Stimulated activated CD4-positive, alpha-beta T cell treated with anti-CD3 and anti-CD28 coated beads, Interleukin-4, amount 100 ng/mL, for 48 hours (primary cell): ENCODE measurements around the gene ARMC5.
"Not testable (repeated sequence)": the region's sequence is repeated elsewhere in the genome, so short reads cannot be mapped to it uniquely, and the experiment has no call there.

ENCODE experiments used
- DNase-seq, 2 donors: peaks; one replicate each; pipeline ENCODE4 v3.0.0-alpha.2; 2020; ENCODE audit warnings: low read depth in 2 of 2

The ARMC5 gene

GRCh38 chr16:31458844-31459686 is at the start of gene ARMC5:
Gene ARMC5 (plus strand): TSS chr16:31459501. CDS start chr16:31459525, 24 bp downstream.
- DNase-seq: peak; percentile 88 to 96

- no peak for DNase-seq
These were observed 49.2 kb upstream of the ARMC5 start for GRCh38 chr16:31410082-31410481.

GRCh38 chr16:31411024-31411844 is 48.1 kb upstream of the ARMC5 start:
- DNase-seq: no peak

- no peak for DNase-seq
These were observed 46.6 kb upstream of the ARMC5 start for GRCh38 chr16:31412750-31413149.

- DNase-seq: no peak
These were observed 45.9 kb upstream of the ARMC5 start for GRCh38 chr16:31413381-31413780.

- no peak for DNase-seq
These were observed 45.4 kb upstream of the ARMC5 start for GRCh38 chr16:31413943-31414342.

GRCh38 chr16:31414706-31415105 is 44.6 kb upstream of the ARMC5 start:
- no peak for DNase-seq

- DNase-seq: no peak
These were observed 42.9 kb upstream of the ARMC5 start for GRCh38 chr16:31416371-31416770.

GRCh38 chr16:31417036-31417435 is 42.3 kb upstream of the ARMC5 start:
- DNase-seq: not testable (repeated sequence)

GRCh38 chr16:31417916-31418315 is 41.4 kb upstream of the ARMC5 start:
- no peak for DNase-seq

GRCh38 chr16:31420037-31420436 is 39.3 kb upstream of the ARMC5 start:
- DNase-seq: no peak

- DNase-seq: peak; percentile 40 to 44
These were observed 37.7 kb upstream of the ARMC5 start for GRCh38 chr16:31421587-31421986.

GRCh38 chr16:31423241-31423640 is 36.1 kb upstream of the ARMC5 start:
- no peak for DNase-seq

- DNase-seq: no peak
These were observed 35.5 kb upstream of the ARMC5 start for GRCh38 chr16:31423801-31424200.

- DNase-seq: peak; percentile 30 to 52
These were observed 31.6 kb upstream of the ARMC5 start for GRCh38 chr16:31427441-31428278.

- DNase-seq: no peak
These were observed 31.1 kb upstream of the ARMC5 start, which contains the start of gene COX6A2 for GRCh38 chr16:31428279-31428597. Gene COX6A2 (minus strand): TSS chr16:31428360. CDS start chr16:31428325, 35 bp downstream.

GRCh38 chr16:31428638-31429247 is 30.6 kb upstream of the ARMC5 start:
- no peak for DNase-seq

GRCh38 chr16:31429314-31429713 is 30.0 kb upstream of the ARMC5 start:
- no peak for DNase-seq

- no peak for DNase-seq
These were observed 29.5 kb upstream of the ARMC5 start for GRCh38 chr16:31429796-31430195.

GRCh38 chr16:31430380-31431052 is 28.8 kb upstream of the ARMC5 start:
- DNase-seq: no peak
